Gastroesophageal sphincter (tissue), 4 donors: ENCODE measurements around the gene NDUFB7. TPM values are rescaled to one million over a fixed set of nuclear protein-coding genes. Genes with fewer than 3 reads are reported as not detected.

Source experiments
- ATAC-seq: fragments of 150-250 bp; one replicate; pipeline ENCODE4 v1.9.1; 2016; ENCODE audit warnings: mild to moderate bottlenecking, moderate library complexity
- H3K27ac ChIP-seq, 4 donors: fragments of 200-600 bp; sonication (generic) in 3 of 4; 1 replicate in 3 of 4; 2 replicates in 1 of 4; pipeline ENCODE4 v1.5.1; 2016 to 2019
- H3K27me3 ChIP-seq: fragments of 200-600 bp; sonication (generic); one replicate; pipeline ENCODE4 v1.5.1; 2019
- H3K36me3 ChIP-seq, 2 donors: fragments of 200-600 bp; sonication (generic); one replicate each; pipeline ENCODE4 v1.5.1; 2019; ENCODE audit warnings: control low read depth in 1 of 2
- H3K4me1 ChIP-seq, 3 donors: fragments of 200-600 bp; sonication (generic); 1 replicate in 2 of 3; 2 replicates in 1 of 3; pipeline ENCODE4 v1.5.1; 2016 to 2019; ENCODE audit warnings: control low read depth in 2 of 3
- H3K4me3 ChIP-seq, 2 donors: fragments of 200-600 bp; sonication (generic); one replicate each; pipeline ENCODE4 v1.5.1; 2019; ENCODE audit warnings: mild to moderate bottlenecking in 1 of 2, moderate library complexity in 1 of 2
- H3K9me3 ChIP-seq, 3 donors: fragments of 200-600 bp; sonication (generic); one replicate each; pipeline ENCODE4 v1.5.1; 2017 to 2019; ENCODE audit warnings: control low read depth in 2 of 3
- EP300 ChIP-seq: sonication (generic); formaldehyde crosslinking; IDR thresholded peaks from one replicate; pipeline ENCODE4 v1.6.1; 2017; ENCODE audit warnings: antibody characterized with exemption, mild to moderate bottlenecking
- POLR2A ChIP-seq, 2 donors: fragments of 450-650 bp; IDR thresholded peaks; one replicate each; pipeline ENCODE4 v1.6.1; 2017; ENCODE audit warnings: antibody characterized with exemption in 2 of 2, mild to moderate bottlenecking in 2 of 2, moderate library complexity in 1 of 2
- POLR2AphosphoS5 ChIP-seq: sonication (generic); formaldehyde crosslinking; IDR thresholded peaks from one replicate; pipeline ENCODE4 v1.6.1; 2017; ENCODE audit warnings: antibody characterized with exemption
- WGBS, 2 donors: methylation state at CpG; one replicate each; pipeline ENCODE4 v1.1.5; 2018; ENCODE audit warnings: low coverage in 1 of 2; 5-methylcytosine and 5-hydroxymethylcytosine counted together
- total RNA-seq, 4 donors: library from RNA; depleted of rRNA; stranded (reverse); fragments of >200 nt; gene quantifications; one replicate each; pipeline ENCODE4 v1.1.0, GENCODE V29; 2016
- TF ChIP-seq, protein P1 (sequence below), 4 experiments: fragments of 200-600 bp in 2 of 4; fragments of 450-650 bp in 2 of 4; sonication (generic) in 1 of 4; IDR thresholded peaks; one replicate each; pipeline ENCODE4 v1.5.1; 2017 to 2019; ENCODE audit warnings: antibody characterized with exemption in 4 of 4, mild to moderate bottlenecking in 2 of 4, moderate library complexity in 2 of 4

The NDUFB7 gene
- total RNA-seq, 4 donors from 2014 or later = 251 to 393 (median 330) TPM

DNA sequence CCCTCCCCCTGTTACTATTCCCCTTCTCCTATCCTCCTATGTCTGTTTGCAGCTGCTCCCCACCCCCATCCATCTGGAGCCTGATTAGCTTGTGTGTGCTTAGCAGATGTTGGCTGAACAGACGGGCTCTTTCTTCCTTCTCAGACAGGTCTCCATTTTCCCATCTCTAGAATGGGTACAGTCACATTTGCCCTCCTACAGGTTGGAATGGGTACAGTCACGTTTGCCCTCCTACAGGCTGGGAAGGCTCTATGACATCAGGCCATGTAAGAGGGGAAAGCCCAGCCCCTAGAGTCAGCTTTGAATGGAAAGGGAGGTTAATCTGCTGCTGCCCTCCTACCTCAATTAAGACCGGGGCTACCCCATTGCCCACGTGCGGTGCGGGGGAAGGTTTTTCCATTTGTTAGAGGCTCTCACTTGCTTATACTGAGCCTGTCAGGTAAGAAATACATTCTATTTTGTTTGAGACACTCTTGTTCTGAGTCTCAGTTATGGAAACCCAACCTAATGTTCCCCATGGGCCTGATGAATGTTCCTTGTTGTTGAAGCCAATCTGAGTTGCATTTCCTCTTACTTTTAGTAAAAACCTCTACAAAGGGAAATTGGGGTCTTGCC is 8.9 kb upstream of the NDUFB7 start:
- Histone ChIP-seq H3K4me1 (no peaks in the 10 kb centered on the region), H3K4me3 (no peak overlapping the region), H3K36me3 (no peaks in the 10 kb centered on the region), H3K27ac (no peak overlapping the region), H3K27me3 (no peaks in the 10 kb centered on the region), H3K9me3 (no peaks in the 10 kb centered on the region)
- TF ChIP-seq, protein P1, sequence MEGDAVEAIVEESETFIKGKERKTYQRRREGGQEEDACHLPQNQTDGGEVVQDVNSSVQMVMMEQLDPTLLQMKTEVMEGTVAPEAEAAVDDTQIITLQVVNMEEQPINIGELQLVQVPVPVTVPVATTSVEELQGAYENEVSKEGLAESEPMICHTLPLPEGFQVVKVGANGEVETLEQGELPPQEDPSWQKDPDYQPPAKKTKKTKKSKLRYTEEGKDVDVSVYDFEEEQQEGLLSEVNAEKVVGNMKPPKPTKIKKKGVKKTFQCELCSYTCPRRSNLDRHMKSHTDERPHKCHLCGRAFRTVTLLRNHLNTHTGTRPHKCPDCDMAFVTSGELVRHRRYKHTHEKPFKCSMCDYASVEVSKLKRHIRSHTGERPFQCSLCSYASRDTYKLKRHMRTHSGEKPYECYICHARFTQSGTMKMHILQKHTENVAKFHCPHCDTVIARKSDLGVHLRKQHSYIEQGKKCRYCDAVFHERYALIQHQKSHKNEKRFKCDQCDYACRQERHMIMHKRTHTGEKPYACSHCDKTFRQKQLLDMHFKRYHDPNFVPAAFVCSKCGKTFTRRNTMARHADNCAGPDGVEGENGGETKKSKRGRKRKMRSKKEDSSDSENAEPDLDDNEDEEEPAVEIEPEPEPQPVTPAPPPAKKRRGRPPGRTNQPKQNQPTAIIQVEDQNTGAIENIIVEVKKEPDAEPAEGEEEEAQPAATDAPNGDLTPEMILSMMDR (IDR thresholded peaks at IDR 0.05) = no peak
- TF ChIP-seq POLR2AphosphoS5 (no peak), POLR2A (IDR thresholded peaks at IDR 0.05) (no peak)
- WGBS, 2 donors = 43 to 58% methylated on average over 3 to 6 of the region's 6 CpGs
- no peak for ATAC-seq

DNA sequence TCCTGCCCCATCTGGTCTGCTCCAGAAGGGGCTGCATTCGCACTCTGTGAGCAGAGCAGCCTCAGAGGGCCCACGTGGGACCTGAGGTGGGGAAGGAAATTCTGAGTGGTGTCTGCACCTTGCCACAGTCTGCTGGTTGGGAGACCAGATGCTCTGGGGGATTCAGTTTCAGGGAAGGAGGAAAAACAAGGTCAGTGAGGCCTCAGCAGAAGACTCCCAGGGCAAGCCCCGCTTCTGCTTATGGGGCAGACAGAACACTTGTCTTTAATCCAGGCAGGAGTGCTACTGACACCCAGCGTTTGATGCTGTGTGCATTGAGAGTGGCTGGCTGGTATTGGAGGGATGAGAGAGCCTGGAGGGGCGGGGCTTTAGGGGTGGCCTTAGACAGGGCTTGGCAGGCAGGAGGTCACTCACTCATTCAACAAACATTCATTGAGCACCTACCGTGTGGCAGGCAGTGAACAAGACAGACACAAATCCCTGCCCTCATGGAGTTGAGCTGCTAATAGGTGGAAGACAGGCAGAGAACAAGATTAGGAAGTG is 6.1 kb upstream of the NDUFB7 start:
- Histone ChIP-seq H3K36me3 (no peaks in the 10 kb centered on the region), H3K4me3 (no peak overlapping the region), H3K27ac (no peak overlapping the region), H3K27me3 (no peaks in the 10 kb centered on the region), H3K4me1 (peaks cover 0 to 11% (median 0%) of the 10 kb centered on the region in 3 donors), H3K9me3 (no peaks in the 10 kb centered on the region)
- TF ChIP-seq POLR2AphosphoS5 (no peak), POLR2A (IDR thresholded peaks at IDR 0.05) (no peak), EP300 (no peak)
- TF ChIP-seq, protein P1 (IDR thresholded peaks at IDR 0.05) = no peak
- WGBS, 2 donors = 20 to 29% methylated on average over 2 to 4 of the region's 6 CpGs
- ATAC-seq = no peak

DNA sequence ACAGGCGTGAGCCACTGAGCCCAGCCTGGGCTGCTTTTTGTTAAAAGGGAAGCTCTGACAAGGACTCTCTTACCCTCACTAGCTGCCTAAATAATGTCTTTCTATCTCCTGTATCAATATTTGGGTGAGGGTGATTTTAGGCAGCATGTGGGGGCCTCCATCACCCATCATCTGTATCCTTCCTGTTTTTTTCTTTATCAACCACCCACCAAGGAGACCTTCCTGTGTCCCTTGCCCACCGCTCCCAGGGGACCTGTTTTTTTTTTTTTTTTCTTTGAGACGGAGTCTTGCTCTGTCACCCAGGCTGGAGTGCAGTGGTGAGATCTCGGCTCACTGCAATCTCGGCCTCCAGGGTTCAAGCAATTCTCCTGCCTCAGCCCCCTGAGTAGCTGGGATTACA is 5.4 kb upstream of the NDUFB7 start:
- 65% methylated on average over 3 of the region's 5 CpGs; no CpG with 5 or more reads in 1 of the 2 donors for WGBS, 2 donors
- ATAC-seq = no peak
- H3K9me3 ChIP-seq = no peaks in the 10 kb centered on the region
- H3K27me3 ChIP-seq = no peaks in the 10 kb centered on the region
- peaks cover 0 to 14% (median 0%) of the 10 kb centered on the region in 3 donors for H3K4me1 ChIP-seq
- H3K36me3 ChIP-seq = no peaks in the 10 kb centered on the region
- no peak overlapping the region for H3K27ac ChIP-seq
- no peak overlapping the region for H3K4me3 ChIP-seq
- TF ChIP-seq, protein P1 (IDR thresholded peaks at IDR 0.05) = no peak
- TF ChIP-seq POLR2A (IDR thresholded peaks at IDR 0.05) (no peak), POLR2AphosphoS5 (no peak), EP300 (no peak)

DNA sequence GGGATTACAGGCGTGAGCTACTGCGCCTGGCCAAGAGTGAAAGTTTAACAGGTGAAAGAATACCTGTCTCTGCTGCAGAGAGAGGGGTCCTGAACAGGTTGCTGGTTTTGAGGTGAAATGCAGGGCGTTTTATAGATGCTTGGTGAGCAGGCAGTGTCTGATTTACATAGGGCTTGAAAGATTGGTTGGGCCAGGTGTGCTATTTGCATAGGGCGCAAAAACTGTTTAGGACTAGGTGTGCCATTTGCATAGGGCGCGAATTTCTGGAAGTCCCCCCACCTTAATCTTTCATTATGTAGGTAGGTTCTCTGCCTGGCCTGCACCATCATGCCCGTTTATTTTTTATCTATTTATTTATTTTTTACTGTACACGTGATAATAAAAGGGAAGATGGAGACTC is 4.5 kb upstream of the NDUFB7 start:
- no peaks in the 10 kb centered on the region for H3K9me3 ChIP-seq
- ATAC-seq = no peak
- no peak for TF ChIP-seq EP300
- no peak for TF ChIP-seq POLR2AphosphoS5
- TF ChIP-seq POLR2A (IDR thresholded peaks at IDR 0.05) = no peak
- TF ChIP-seq, protein P1 (IDR thresholded peaks at IDR 0.05) = no peak
- H3K36me3 ChIP-seq = no peaks in the 10 kb centered on the region
- no peaks in the 10 kb centered on the region for H3K27me3 ChIP-seq
- peaks cover 0 to 21% (median 0%) of the 10 kb centered on the region in 3 donors for H3K4me1 ChIP-seq
- 77 to 82% methylated on average over 5 to 6 of the region's 8 CpGs for whole genome bisulfite sequencing, 2 donors
- no peak overlapping the region for H3K27ac ChIP-seq
- no peak overlapping the region for H3K4me3 ChIP-seq

DNA sequence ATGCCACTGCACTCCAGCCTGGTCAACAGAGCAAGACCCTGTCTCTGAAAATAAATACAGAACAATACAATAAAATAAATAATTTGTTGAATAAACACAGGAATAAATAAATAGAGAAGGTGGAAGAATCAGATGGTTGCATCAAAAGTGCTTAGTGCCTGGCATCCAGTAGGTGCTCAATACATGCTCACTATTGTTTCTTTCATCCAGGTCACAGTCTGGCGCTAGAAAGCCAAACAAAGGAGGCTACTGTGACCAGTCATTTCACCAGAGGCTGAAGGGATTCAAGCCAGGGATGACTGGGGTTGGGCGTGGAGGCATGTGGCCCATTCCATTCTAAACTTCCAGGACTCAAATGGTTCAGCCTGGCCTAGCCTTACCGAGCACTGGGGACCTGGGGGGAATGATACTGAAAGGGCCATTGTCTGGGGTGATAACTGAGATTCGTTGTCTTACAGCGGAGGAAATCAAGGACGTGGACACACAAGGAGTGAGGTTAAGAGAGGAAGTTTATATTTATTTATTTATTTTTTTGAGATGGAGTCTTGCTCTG is 3.6 kb upstream of the NDUFB7 start:
- Histone ChIP-seq H3K36me3 (no peaks in the 10 kb centered on the region), H3K9me3 (no peaks in the 10 kb centered on the region), H3K4me3 (no peak overlapping the region), H3K27ac (no peak overlapping the region), H3K4me1 (peaks cover 0 to 30% (median 8%) of the 10 kb centered on the region in 3 donors), H3K27me3 (no peaks in the 10 kb centered on the region)
- TF ChIP-seq POLR2AphosphoS5 (no peak), EP300 (no peak), POLR2A (IDR thresholded peaks at IDR 0.05) (no peak)
- TF ChIP-seq, protein P1 (IDR thresholded peaks at IDR 0.05) = no peak
- WGBS, 2 donors = 67 to 85% methylated on average over 4 to 6 of the region's 6 CpGs
- ATAC-seq = no peak
